ENCODE measurements around the gene STAB1. TPM values are rescaled to one million over a fixed set of nuclear protein-coding genes. Genes with fewer than 3 reads are reported as not detected.

Gene STAB1
- total and polyA plus RNA-seq, 2 of the 8 experiments (the other 6 are each of a cell fraction or from before 2014, with no cell fraction given) = 1.0 to 1.9 TPM

DNA sequence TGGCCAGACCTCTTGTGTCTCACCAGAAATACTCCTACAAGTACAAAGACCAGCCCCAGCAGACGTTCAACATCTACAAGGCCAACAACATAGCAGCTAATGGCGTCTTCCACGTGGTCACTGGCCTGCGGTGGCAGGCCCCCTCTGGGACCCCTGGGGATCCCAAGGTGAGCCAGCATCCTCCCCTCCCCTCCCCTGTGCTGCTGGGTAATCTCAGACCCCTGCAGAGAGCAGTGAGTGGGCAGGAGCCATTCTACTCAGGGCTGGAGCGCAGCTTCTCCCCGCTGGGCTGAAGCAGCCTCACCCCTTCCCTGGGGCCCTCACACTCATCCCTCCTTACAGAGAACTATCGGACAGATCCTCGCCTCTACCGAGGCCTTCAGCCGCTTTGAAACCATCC is 9.8 kb downstream of the STAB1 start (continued):
- TF ChIP-seq, protein P1, sequence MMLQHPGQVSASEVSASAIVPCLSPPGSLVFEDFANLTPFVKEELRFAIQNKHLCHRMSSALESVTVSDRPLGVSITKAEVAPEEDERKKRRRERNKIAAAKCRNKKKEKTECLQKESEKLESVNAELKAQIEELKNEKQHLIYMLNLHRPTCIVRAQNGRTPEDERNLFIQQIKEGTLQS (IDR thresholded peaks at IDR 0.05; ENCODE audit: insufficient read depth, low read depth, low read length) = no peak
